Sigmoid colon (tissue), 7 donors: ENCODE data around the gene ATAD5. TPM values are rescaled to one million over a fixed set of nuclear protein-coding genes. Genes with fewer than 3 reads are reported as not detected.

Experiments used
- DNase-seq: peaks from one replicate; pipeline ENCODE4 v3.0.0-alpha.2; 2019
- H3K27ac ChIP-seq, 4 donors: fragments of 200-600 bp; sonication (generic); one replicate each; pipeline ENCODE4 v1.5.1; 2016 to 2019; ENCODE audit warnings: mild to moderate bottlenecking in 1 of 4
- H3K27me3 ChIP-seq, 3 donors: fragments of 200-600 bp; sonication (generic); one replicate each; pipeline ENCODE4 v1.5.1; 2019; ENCODE audit warnings: mild to moderate bottlenecking in 1 of 3
- H3K36me3 ChIP-seq, 4 donors: fragments of 200-600 bp; sonication (generic); one replicate each; pipeline ENCODE4 v1.5.1; 2016 to 2019
- H3K4me1 ChIP-seq, 4 donors: fragments of 200-600 bp; sonication (generic); one replicate each; pipeline ENCODE4 v1.5.1; 2017 to 2019
- H3K4me3 ChIP-seq, 4 donors: fragments of 200-600 bp; sonication (generic); one replicate each; pipeline ENCODE4 v1.5.1; 2017 to 2019; ENCODE audit warnings: mild to moderate bottlenecking in 2 of 4, moderate library complexity in 1 of 4
- H3K9me3 ChIP-seq, 4 donors: fragments of 200-600 bp in 3 of 4; sonication (generic) in 3 of 4; one replicate each; pipeline versions ENCODE4 v1.5.1 to v1.6.1; 2013 to 2019
- CTCF ChIP-seq, 4 experiments: fragments of 450-650 bp in 3 of 4; fragments of 200-600 bp in 1 of 4; IDR thresholded peaks; one replicate each; pipeline ENCODE4 v1.5.1; 2016 to 2019; ENCODE audit warnings: antibody characterized with exemption in 4 of 4, mild to moderate bottlenecking in 3 of 4, moderate library complexity in 2 of 4
- EP300 ChIP-seq, 4 donors: sonication (generic); formaldehyde crosslinking; IDR thresholded peaks; one replicate each; pipeline ENCODE4 v1.6.1; 2017; ENCODE audit warnings: antibody characterized with exemption in 4 of 4
- POLR2A ChIP-seq, 2 donors: fragments of 450-650 bp; IDR thresholded peaks; one replicate each; pipeline ENCODE4 v1.6.1; 2016; ENCODE audit warnings: antibody characterized with exemption in 2 of 2, mild to moderate bottlenecking in 2 of 2, moderate library complexity in 2 of 2
- POLR2AphosphoS5 ChIP-seq, 4 donors: sonication (generic); formaldehyde crosslinking; IDR thresholded peaks; one replicate each; pipeline ENCODE4 v1.6.1; 2017; ENCODE audit warnings: antibody characterized with exemption in 4 of 4
- WGBS, 2 donors: extraction: QIAGEN DNeasy Blood & Tissue Kit; methylation state at CpG; one replicate each; pipeline ENCODE4 v1.1.7; 2013; 5-methylcytosine and 5-hydroxymethylcytosine counted together
- intact Hi-C: fragments of 100-400 bp; cut with DNase I; formaldehyde crosslinking; loops from one replicate; pipeline ENCODE4 v1.15.1; 2023
- polyA plus RNA-seq, 3 donors: library from polyadenylated mRNA; stranded (reverse); fragments of 200-250 nt; gene quantifications; one replicate each; pipeline ENCODE4 v1.2.3, GENCODE V29; 2013
- total RNA-seq, 4 donors: library from RNA; depleted of rRNA; stranded (reverse); fragments of >200 nt; gene quantifications; one replicate each; pipeline ENCODE4 v1.1.0, GENCODE V29; 2016
- donor health status: healthy with polysubstance abuse.
- donor health status: Bipolar disorder and iron deficiency.
- donor health status: healthy.

ATAD5 gene
- 1 to 10 TPM in 2 of 4 donors, under 1 TPM in 2; 0.71 to 1.7 (median 1.0) TPM for total RNA-seq
- 1 to 10 TPM in 1 of 3 donors, under 1 TPM in 2; 0.46 to 1.7 (median 0.60) TPM for polyA plus RNA-seq

- peak; percentile 95 for DNase-seq
- WGBS, 2 donors = 0 to 1% methylated on average over 59 of the region's 59 CpGs
- Histone ChIP-seq H3K27ac (peak within 1 kb of the TSS; percentile 19 to 44 (median 31)), H3K36me3 (no peaks in the 10 kb centered on the region), H3K4me3 (peak within 1 kb of the TSS; percentile 47 to 65 (median 54)), H3K4me1 (peaks cover 0 to 16% (median 11%) of the 10 kb centered on the region in 4 donors), H3K27me3 (no peaks in the 10 kb centered on the region), H3K9me3 (no peaks in the 10 kb centered on the region)
- intact Hi-C loops = no loop called here
- no peak for TF ChIP-seq CTCF (IDR thresholded peaks at IDR 0.05)
- peak in 1 of 4 donors; percentile 51 for TF ChIP-seq EP300 (IDR thresholded peaks at IDR 0.05)
- TF ChIP-seq POLR2AphosphoS5 (IDR thresholded peaks at IDR 0.05) = peak; percentile 29 to 90 (median 58)
- no peak for TF ChIP-seq POLR2A (IDR thresholded peaks at IDR 0.05)
Measured at GRCh38 chr17:30831663-30832437, at the start of gene ATAD5. Gene ATAD5, plus strand, starts transcription at chr17:30831966. Its CDS starts 382 bp downstream, at chr17:30832348.

- Histone ChIP-seq H3K4me3 (no peak overlapping the region), H3K9me3 (no peaks in the 10 kb centered on the region), H3K27ac (no peak overlapping the region), H3K4me1 (no peaks in the 10 kb centered on the region), H3K27me3 (no peaks in the 10 kb centered on the region), H3K36me3 (peaks cover 5 to 64% (median 15%) of the 10 kb centered on the region in 4 donors)
- intact Hi-C loops = no loop called here
- DNase-seq = no peak
- WGBS, 2 donors = 82 to 87% methylated on average over 2 of the region's 2 CpGs
- TF ChIP-seq CTCF (IDR thresholded peaks at IDR 0.05) (no peak), POLR2AphosphoS5 (IDR thresholded peaks at IDR 0.05) (no peak), EP300 (IDR thresholded peaks at IDR 0.05) (no peak), POLR2A (IDR thresholded peaks at IDR 0.05) (no peak)
Measured at GRCh38 chr17:30782206-30782605, 49.6 kb upstream of the ATAD5 start.

GRCh38 chr17:30788918-30789317, 42.8 kb upstream of the ATAD5 start:
- peaks cover 19 to 90% (median 31%) of the 10 kb centered on the region in 4 donors for H3K36me3 ChIP-seq
- no peak overlapping the region for H3K4me3 ChIP-seq
- no peaks in the 10 kb centered on the region for H3K4me1 ChIP-seq
- WGBS, 2 donors = 90 to 93% methylated on average over 2 of the region's 2 CpGs
- peak overlapping the region in 1 of 4 donors; percentile 13 for H3K27ac ChIP-seq
- H3K27me3 ChIP-seq = no peaks in the 10 kb centered on the region
- intact Hi-C loops = no loop called here
- no peaks in the 10 kb centered on the region for H3K9me3 ChIP-seq
- no peak for TF ChIP-seq CTCF (IDR thresholded peaks at IDR 0.05)
- no peak for TF ChIP-seq POLR2AphosphoS5 (IDR thresholded peaks at IDR 0.05)
- no peak for TF ChIP-seq EP300 (IDR thresholded peaks at IDR 0.05)
- TF ChIP-seq POLR2A (IDR thresholded peaks at IDR 0.05) = no peak
- no peak for DNase-seq

- Histone ChIP-seq H3K4me1 (no peaks in the 10 kb centered on the region), H3K27ac (no peak overlapping the region), H3K4me3 (no peak overlapping the region), H3K9me3 (no peaks in the 10 kb centered on the region), H3K27me3 (no peaks in the 10 kb centered on the region), H3K36me3 (peaks cover 17 to 88% (median 36%) of the 10 kb centered on the region in 4 donors)
- TF ChIP-seq POLR2A (IDR thresholded peaks at IDR 0.05) = no peak
- no peak for TF ChIP-seq CTCF (IDR thresholded peaks at IDR 0.05)
- TF ChIP-seq POLR2AphosphoS5 (IDR thresholded peaks at IDR 0.05) = no peak
- no peak for DNase-seq
- intact Hi-C loops = no loop called here
- 59 to 65% methylated on average over 2 of the region's 2 CpGs for WGBS, 2 donors
Measured at GRCh38 chr17:30790279-30790678, 41.5 kb upstream of the ATAD5 start.
